ENCODE data around the gene NBPF6.
"Not testable (repeated sequence)": the region's sequence is repeated elsewhere in the genome, so short reads cannot be mapped to it uniquely, and the experiment has no call there.

DNA sequence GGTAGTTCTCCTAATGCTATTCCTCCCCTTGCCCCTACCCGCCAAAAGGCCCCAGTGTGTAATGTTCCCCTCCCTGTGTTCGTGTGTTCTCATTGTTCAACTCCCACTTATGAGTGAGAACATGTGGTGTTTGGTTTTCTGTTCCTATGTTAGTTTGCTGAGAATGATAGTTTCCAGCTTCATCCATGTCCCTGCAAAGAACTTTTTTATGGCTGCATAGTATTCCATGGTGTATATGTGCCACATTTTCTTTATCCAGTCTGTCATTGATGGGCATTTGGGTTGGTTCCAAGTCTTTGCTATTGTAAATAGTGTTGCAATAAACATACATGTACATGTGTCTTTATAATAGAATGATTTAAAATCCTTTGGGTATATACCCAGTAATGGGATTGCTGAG lies 63.8 kb downstream of the NBPF6 start:
- TF ChIP-seq EZH2 (IDR thresholded peaks at IDR 0.05; ENCODE audit: borderline replicate concordance, insufficient read depth, low read depth, low read length, poor library complexity, severe bottlenecking); CTCF (IDR thresholded peaks at IDR 0.05): not testable (repeated sequence)
